NB4 (cell line): ENCODE data around the gene RAI1.

Experiments
- DNase-seq: peaks from one replicate; pipeline ENCODE4 v3.0.0; 2010; ENCODE audit warnings: low read depth
- H3K4me3 ChIP-seq: one replicate; pipeline ENCODE4 v1.5.1; 2011; ENCODE audit warnings: mild to moderate bottlenecking, low read depth, low read length, moderate library complexity
- CTCF ChIP-seq: IDR thresholded peaks from one replicate; pipeline ENCODE4 v1.5.1; 2012; ENCODE audit warnings: low read depth, low read length
- MYC ChIP-seq: IDR thresholded peaks from 2 replicates; pipeline ENCODE4 v1.6.1; 2011; ENCODE audit warnings: low read depth, low read length
- POLR2A ChIP-seq: IDR thresholded peaks from 2 replicates; pipeline ENCODE4 v1.6.1; 2011; ENCODE audit warnings: mild to moderate bottlenecking; ENCODE audit not compliant: insufficient read length; ENCODE audit errors: extremely low read depth
- TF ChIP-seq, protein P1 (sequence below): IDR thresholded peaks from 2 replicates; pipeline ENCODE4 v1.6.1; 2011; ENCODE audit warnings: low read depth, low read length

The RAI1 gene

DNA sequence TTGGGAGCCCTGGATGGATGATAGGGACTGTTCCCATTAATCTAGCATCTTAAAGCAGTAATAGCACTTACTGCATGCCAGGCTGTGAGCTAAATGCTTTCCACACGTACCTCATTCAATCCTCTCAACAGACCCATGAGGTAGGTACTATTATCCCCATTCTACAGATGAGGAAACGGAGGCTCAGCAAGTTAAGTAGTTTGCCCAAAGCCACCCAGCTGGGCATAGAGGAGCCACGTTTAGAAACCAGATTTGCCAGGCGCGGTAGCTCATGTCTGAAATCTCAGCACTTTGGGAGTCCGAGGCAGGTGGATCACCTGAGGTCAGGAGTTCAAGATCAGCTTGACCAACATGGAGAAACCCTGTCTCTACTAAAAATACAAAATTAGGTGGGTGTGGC, 2.0 kb upstream of the RAI1 start:
- DNase-seq: no peak
- TF ChIP-seq, protein P1, sequence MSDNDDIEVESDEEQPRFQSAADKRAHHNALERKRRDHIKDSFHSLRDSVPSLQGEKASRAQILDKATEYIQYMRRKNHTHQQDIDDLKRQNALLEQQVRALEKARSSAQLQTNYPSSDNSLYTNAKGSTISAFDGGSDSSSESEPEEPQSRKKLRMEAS: no peak
- TF ChIP-seq CTCF: no peak
- TF ChIP-seq POLR2A: no peak
- TF ChIP-seq MYC: no peak
- H3K4me3 ChIP-seq: no peak overlapping the region

DNA sequence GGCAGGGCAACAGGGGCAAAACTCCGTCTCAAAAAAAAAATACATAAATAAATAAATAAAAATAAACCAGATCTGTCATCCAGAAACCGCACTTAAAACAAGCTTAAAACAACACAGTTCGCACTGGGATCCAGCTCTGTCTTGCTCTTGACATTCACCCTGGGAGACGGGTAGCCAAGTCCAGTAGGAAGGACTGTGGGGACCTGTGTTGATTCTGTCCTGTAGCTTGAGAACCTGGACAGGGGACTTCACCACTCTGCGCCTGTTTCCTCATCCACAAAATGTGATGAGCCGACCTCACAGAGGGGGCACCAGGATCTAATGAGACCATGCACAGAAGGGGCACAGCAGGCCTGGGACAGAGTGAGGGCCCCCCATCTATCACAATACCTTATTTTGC, 1.5 kb upstream of the RAI1 start:
- no peak overlapping the region for H3K4me3 ChIP-seq
- DNase-seq: no peak
- TF ChIP-seq, protein P1: no peak
- TF ChIP-seq CTCF (no peak), MYC (no peak), POLR2A (no peak)

GRCh38 chr17:17680477-17681186, 626 bp upstream of the RAI1 start:
- no peak for DNase-seq
- TF ChIP-seq, protein P1: no peak
- TF ChIP-seq CTCF (no peak), MYC (no peak), POLR2A (no peak)
- H3K4me3 ChIP-seq: no peak overlapping the region

- TF ChIP-seq POLR2A (no peak), CTCF (no peak), MYC (no peak)
- TF ChIP-seq, protein P1: no peak
- peak; percentile 64 for DNase-seq
- H3K4me3 ChIP-seq: peak overlapping the region; percentile 69
Observed at GRCh38 chr17:17681744-17682292, 560 bp downstream of the RAI1 start.

DNA sequence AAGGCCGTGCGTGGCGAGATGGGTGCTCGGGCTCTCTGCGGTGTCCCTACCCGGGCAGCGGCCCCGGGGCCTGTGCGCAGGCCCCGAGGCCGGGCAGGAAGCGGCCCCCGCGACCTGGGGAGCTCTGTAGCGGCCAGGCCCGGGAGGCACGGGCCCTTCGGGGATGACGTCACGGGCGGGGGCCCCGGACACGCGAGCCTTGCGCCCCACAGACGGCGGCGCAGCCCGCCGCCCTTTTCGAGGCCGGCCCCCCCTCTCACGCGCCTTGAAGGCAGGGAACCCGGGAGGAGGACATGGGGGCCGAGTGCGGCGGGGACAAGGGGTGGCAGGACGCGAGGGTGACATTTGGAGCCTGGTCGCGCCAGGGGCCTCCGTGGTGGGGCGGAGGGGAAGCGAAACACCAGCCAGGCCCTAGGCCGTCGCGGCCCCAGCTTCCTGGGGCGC, 1.1 kb downstream of the RAI1 start:
- DNase-seq: peak; percentile 73
- peak overlapping the region; percentile 69 for H3K4me3 ChIP-seq
- TF ChIP-seq MYC: no peak; the same call in 1 of the 2 replicates
- TF ChIP-seq POLR2A: peak; percentile 20

GRCh38 chr17:17682737-17683680, 1.8 kb downstream of the RAI1 start:
- TF ChIP-seq MYC (no peak), CTCF (no peak), POLR2A (no peak)
- TF ChIP-seq, protein P1: no peak
- peak overlapping the region; percentile 69 for H3K4me3 ChIP-seq
- DNase-seq: peak; percentile 72
